PC-9 (cell line): ENCODE data around the gene SIRT2. TPM values are rescaled to one million over a fixed set of nuclear protein-coding genes. Genes with fewer than 3 reads are reported as not detected.
"Not testable (repeated sequence)": the region's sequence is repeated elsewhere in the genome, so short reads cannot be mapped to it uniquely, and the experiment has no call there.

ENCODE experiments used
- BruUV-seq: library from RNA; stranded (reverse); fragments of 400-500 nt; replicated peaks from 2 replicates; lab custom pipeline; 2021; lab: Mats Ljungman, UMichigan
- CTCF ChIA-PET: fragments of 300-600 bp; sonication (Branson Sonifier 250); formaldehyde crosslinking; loops from one replicate; lab custom pipeline; 2022; ENCODE audit warnings: antibody characterized with exemption; lab: Charles Lee
- POLR2A ChIA-PET: fragments of 300-600 bp; sonication (Branson Sonifier 250); formaldehyde crosslinking; loops from one replicate; lab custom pipeline; 2022; ENCODE audit warnings: antibody characterized with exemption; ENCODE audit not compliant: unreplicated experiment; lab: Charles Lee
- DNase-seq, 2 experiments: peaks; one replicate each; pipeline versions ENCODE4 v3.0.0 to v3.0.0-alpha.2; 2015 to 2022; ENCODE audit warnings: mixed read lengths in 1 of 2
- H2AFZ ChIP-seq: fragments of 200-600 bp; sonication (generic); 2 replicates; pipeline ENCODE4 v1.8.1; 2017; ENCODE audit warnings: antibody characterized with exemption
- H3F3A ChIP-seq: fragments of 200-600 bp; sonication (generic); 2 replicates; pipeline ENCODE4 v1.8.1; 2017; ENCODE audit warnings: antibody characterized with exemption, mild to moderate bottlenecking, low read depth; ENCODE audit not compliant: insufficient read depth
- H3K27ac ChIP-seq: fragments of 200-600 bp; sonication (generic); 2 replicates; pipeline ENCODE4 v1.6.1; 2016; ENCODE audit warnings: mixed run types
- H3K27me3 ChIP-seq: fragments of 200-600 bp; sonication (generic); 2 replicates; pipeline ENCODE4 v1.6.1; 2016; ENCODE audit warnings: low read depth, mixed run types; ENCODE audit not compliant: insufficient read depth
- H3K36me3 ChIP-seq: fragments of 200-600 bp; sonication (generic); 2 replicates; pipeline ENCODE4 v1.6.1; 2016; ENCODE audit warnings: low read depth, mixed run types
- H3K4me1 ChIP-seq: fragments of 200-600 bp; sonication (generic); replicated peaks from 2 replicates; pipeline ENCODE4 v1.6.1; 2016; ENCODE audit warnings: mixed run types; ENCODE audit not compliant: insufficient read depth
- H3K4me2 ChIP-seq: fragments of 200-600 bp; sonication (generic); 2 replicates; pipeline ENCODE4 v1.6.1; 2017; ENCODE audit warnings: mixed run types
- H3K4me3 ChIP-seq: fragments of 200-600 bp; sonication (generic); 2 replicates; pipeline ENCODE4 v1.6.1; 2016; ENCODE audit warnings: mixed run types
- H3K79me2 ChIP-seq: fragments of 200-600 bp; sonication (generic); 2 replicates; pipeline ENCODE4 v1.6.1; 2017; ENCODE audit warnings: low read depth, mixed run types
- H3K9me2 ChIP-seq: fragments of 200-600 bp; sonication (generic); 2 replicates; pipeline ENCODE4 v1.8.1; 2017; ENCODE audit warnings: mild to moderate bottlenecking; ENCODE audit not compliant: insufficient read depth
- H3K9me3 ChIP-seq: fragments of 200-600 bp; sonication (generic); 2 replicates; pipeline ENCODE4 v1.8.1; 2016; ENCODE audit warnings: low read depth; ENCODE audit not compliant: insufficient read depth
- H4K20me1 ChIP-seq: fragments of 200-600 bp; sonication (generic); 2 replicates; pipeline ENCODE4 v1.8.1; 2017; ENCODE audit not compliant: insufficient read depth
- CTCF ChIP-seq: fragments of 200-600 bp; sonication (generic); conservative IDR thresholded peaks from 2 replicates; pipeline ENCODE4 v1.6.1; 2017; ENCODE audit warnings: mixed run types, antibody characterized with exemption, mild to moderate bottlenecking, moderate library complexity
- EZH2 ChIP-seq: fragments of 200-600 bp; sonication (generic); IDR thresholded peaks from 2 replicates; pipeline ENCODE4 v1.8.0; 2017; ENCODE audit warnings: antibody characterized with exemption, low read depth
- intact Hi-C: fragments of 100-400 bp; cut with micrococcal nuclease; formaldehyde crosslinking; loops from one replicate; pipeline ENCODE4 v1.10.0; 2022; ENCODE audit not compliant: unreplicated experiment
- total RNA-seq: library from RNA; stranded (reverse); gene quantifications from 2 replicates; pipeline ENCODE4 v1.2.3, GENCODE V29; 2021

Gene SIRT2
- total RNA-seq, 1 experiment from 2014 or later, result 32.9 TPM

- H3K79me2 ChIP-seq, result no peaks in the 10 kb centered on the region
- no peak for DNase-seq
- H3K4me3 ChIP-seq, result no peak overlapping the region
- no peaks in the 10 kb centered on the region for H4K20me1 ChIP-seq
- H3K36me3 ChIP-seq, result no peaks in the 10 kb centered on the region
- TF ChIP-seq CTCF (no peak), EZH2 (no peak)
- no peak overlapping the region for H3K27ac ChIP-seq
- intact Hi-C loops, result no loop called here
- 0 out of 2 replicates have a peak, but pooled peaks cover 2% of the 10 kb centered on the region for H3F3A ChIP-seq
- CTCF ChIA-PET, result no interaction called here
- POLR2A ChIA-PET, result no interaction called here
- no peak overlapping the region for H3K4me2 ChIP-seq
- H3K4me1 ChIP-seq, result no peaks in the 10 kb centered on the region
- no TSS peak for BruUV-seq
- no peaks in the 10 kb centered on the region for H3K9me3 ChIP-seq
- no peaks in the 10 kb centered on the region for H3K27me3 ChIP-seq
- no peak overlapping the region for H2AFZ ChIP-seq
- H3K9me2 ChIP-seq, result no peaks in the 10 kb centered on the region
These were observed 42.6 kb upstream of the SIRT2 start for GRCh38 chr19:38941979-38942378.

GRCh38 chr19:38941466-38941865 lies 42.0 kb upstream of the SIRT2 start:
- H3K9me2 ChIP-seq, H2AFZ ChIP-seq, POLR2A ChIA-PET, H3K27me3 ChIP-seq, H3K27ac ChIP-seq, CTCF ChIA-PET, H3K4me1 ChIP-seq, intact Hi-C loops, H4K20me1 ChIP-seq, BruUV-seq, H3K9me3 ChIP-seq, DNase-seq, H3K4me2 ChIP-seq, H3F3A ChIP-seq, H3K36me3 ChIP-seq, H3K4me3 ChIP-seq, H3K79me2 ChIP-seq: not testable (repeated sequence)

- intact Hi-C loops, result no loop called here
- Histone ChIP-seq H3K79me2 (no peaks in the 10 kb centered on the region), H2AFZ (no peak overlapping the region), H3K4me3 (no peak overlapping the region), H3K9me2 (no peaks in the 10 kb centered on the region), H3K27ac (no peak overlapping the region), H3F3A (peaks cover 9% of the 10 kb centered on the region; the same call in 1 of the 2 replicates), H4K20me1 (no peaks in the 10 kb centered on the region), H3K36me3 (no peaks in the 10 kb centered on the region), H3K4me1 (no peaks in the 10 kb centered on the region), H3K27me3 (no peaks in the 10 kb centered on the region), H3K9me3 (peaks cover 2% of the 10 kb centered on the region; the same call in 1 of the 2 replicates), H3K4me2 (no peak overlapping the region)
- no TSS peak for BruUV-seq
- ChIA-PET POLR2A (interaction anchor here (0.6 kb wide), 2 partner anchors 39 to 134 kb away, joined by 3 to 4 read pairs; no protein-coding TSS in a partner anchor), CTCF (no interaction called here)
- TF ChIP-seq CTCF, result no peak
- TF ChIP-seq EZH2, result no peak
- DNase-seq, result no peak
These were observed 40.5 kb upstream of the SIRT2 start for GRCh38 chr19:38939957-38940356.

- POLR2A ChIA-PET, result interaction anchor here (0.6 kb wide), 1 partner anchor 186 kb away, joined by 7 read pairs; no protein-coding TSS in a partner anchor
- Histone ChIP-seq H3K4me3 (no peak overlapping the region), H3K27ac (no peak overlapping the region), H3K4me1 (peaks cover 17% of the 10 kb centered on the region; the same call in 1 of the 2 replicates), H3K9me2 (no peaks in the 10 kb centered on the region), H4K20me1 (no peaks in the 10 kb centered on the region; the same call in 1 of the 2 replicates), H2AFZ (no peak overlapping the region), H3K36me3 (no peaks in the 10 kb centered on the region), H3K27me3 (no peaks in the 10 kb centered on the region), H3K9me3 (peaks cover 7% of the 10 kb centered on the region; the same call in 1 of the 2 replicates), H3K4me2 (no peak overlapping the region), H3F3A (peaks cover 19% of the 10 kb centered on the region), H3K79me2 (peaks cover 43% of the 10 kb centered on the region)
- no TSS peak for BruUV-seq
- CTCF ChIA-PET, result interaction anchor here (0.5 kb wide), 1 partner anchor 323 kb away, joined by 5 read pairs; no protein-coding TSS in a partner anchor
- intact Hi-C loops, result loop anchor here (5.0 kb wide), 2 partner anchors 201 to 316 kb away; partner anchors contain the start of genes EIF3K and MAP4K1
- DNase-seq, result no peak
- TF ChIP-seq CTCF (no peak), EZH2 (no peak)
These were observed 34.1 kb upstream of the SIRT2 start for GRCh38 chr19:38933544-38933943.
